H1 (cell line): ENCODE results near the gene FKBP1B. TPM values are rescaled to one million over a fixed set of nuclear protein-coding genes. Genes with fewer than 3 reads are reported as not detected.

Source experiments
- CTCF ChIA-PET: fragments of 300-600 bp; sonication (Branson Sonifier 250); formaldehyde crosslinking; loops from one replicate; lab custom pipeline; 2021; ENCODE audit not compliant: partially characterized antibody; lab: Charles Lee
- POLR2A ChIA-PET: fragments of 300-600 bp; sonication (Branson Sonifier 250); formaldehyde crosslinking; loops from one replicate; lab custom pipeline; 2021; ENCODE audit warnings: inconsistent platforms; ENCODE audit not compliant: partially characterized antibody; lab: Charles Lee
- DNase-seq, 2 experiments: peaks; one replicate each; pipeline versions ENCODE4 v3.0.0 to v3.0.0-alpha.2; 2010 to 2022; ENCODE audit warnings: low spot score in 2 of 2, low read depth in 1 of 2, mixed read lengths in 1 of 2
- FAIRE-seq: peaks from 2 replicates; lab custom pipeline; 2011; peaks lifted over from hg19 to GRCh38; lab: Jason Lieb, UNC
- H2AFZ ChIP-seq: 2 replicates; pipeline ENCODE4 v1.8.1; 2012; ENCODE audit warnings: low read length, inconsistent platforms
- H2AK5ac ChIP-seq: 2 replicates; pipeline ENCODE4 v1.6.1; 2013; ENCODE audit warnings: low read depth, low read length
- H2BK120ac ChIP-seq: replicated peaks from 2 replicates; pipeline ENCODE3; 2013; ENCODE audit warnings: low read depth, low read length, inconsistent platforms
- H2BK12ac ChIP-seq: 2 replicates; pipeline ENCODE4 v1.6.1; 2013; ENCODE audit warnings: low read depth, low read length
- H2BK15ac ChIP-seq: 2 replicates; pipeline ENCODE4 v1.6.1; 2013; ENCODE audit warnings: low read length
- H2BK20ac ChIP-seq: 2 replicates; pipeline ENCODE4 v1.6.1; 2013; ENCODE audit warnings: low read length
- H2BK5ac ChIP-seq: 2 replicates; pipeline ENCODE4 v1.6.1; 2013; ENCODE audit warnings: low read depth, low read length
- H3K14ac ChIP-seq: 2 replicates; pipeline ENCODE4 v1.6.1; 2013; ENCODE audit warnings: inconsistent platforms; ENCODE audit not compliant: insufficient read length
- H3K18ac ChIP-seq: 2 replicates; pipeline ENCODE4 v1.6.1; 2013; ENCODE audit warnings: low read length; ENCODE audit errors: extremely low read depth
- H3K23ac ChIP-seq: 2 replicates; pipeline ENCODE4 v1.6.1; 2013; ENCODE audit warnings: inconsistent platforms; ENCODE audit not compliant: insufficient read length
- H3K23me2 ChIP-seq: 2 replicates; pipeline ENCODE4 v1.6.1; 2013; ENCODE audit warnings: low read depth, low read length
- H3K27ac ChIP-seq: 2 replicates; pipeline ENCODE4 v1.6.1; 2011; ENCODE audit warnings: low read depth, low read length, inconsistent platforms
- H3K27me3 ChIP-seq, 4 experiments: replicated peaks in 1 of 4; 1 replicate in 1 of 4; 2 replicates in 3 of 4; pipeline versions ENCODE4 v1.6.1 to v1.8.1; 2011 to 2013; ENCODE audit warnings: low read length in 3 of 4, mild to moderate bottlenecking in 3 of 4, inconsistent platforms in 2 of 4, mixed read lengths in 2 of 4, moderate library complexity in 1 of 4; ENCODE audit not compliant: control insufficient read depth in 3 of 4, insufficient read depth in 3 of 4; ENCODE audit errors: extremely low read depth in 1 of 4
- H3K36me3 ChIP-seq, 4 experiments: 2 replicates each; pipeline versions ENCODE4 v1.6.1 to v1.8.1; 2011 to 2013; ENCODE audit warnings: mild to moderate bottlenecking in 4 of 4, low read length in 3 of 4, moderate library complexity in 2 of 4, control low read depth in 1 of 4, inconsistent platforms in 1 of 4; ENCODE audit not compliant: insufficient read depth in 4 of 4, control insufficient read depth in 2 of 4
- H3K4ac ChIP-seq: replicated peaks from 2 replicates; pipeline ENCODE3; 2013; ENCODE audit warnings: low read length, low read depth, mixed read lengths, inconsistent platforms; ENCODE audit not compliant: insufficient read length
- H3K4me1 ChIP-seq, 4 experiments: replicated peaks in 1 of 4; 1 replicate in 1 of 4; 2 replicates in 3 of 4; pipeline versions ENCODE4 v1.6.1 to v1.8.1; 2011 to 2013; ENCODE audit warnings: low read length in 3 of 4, inconsistent platforms in 2 of 4, mixed read lengths in 1 of 4; ENCODE audit not compliant: insufficient read depth in 4 of 4, control insufficient read depth in 3 of 4
- H3K4me2 ChIP-seq, 2 experiments: 2 replicates each; pipeline versions ENCODE4 v1.6.1 to v1.8.1; 2011 to 2013; ENCODE audit warnings: low read depth in 2 of 2, low read length in 2 of 2, control low read depth in 1 of 2, inconsistent platforms in 1 of 2, mild to moderate bottlenecking in 1 of 2; ENCODE audit not compliant: insufficient read depth in 1 of 2
- H3K4me3 ChIP-seq, 4 experiments: fragments of 200-600, 300-600 bp in 1 of 4; sonication (generic), shearing (Covaris generic), sonication (Bioruptor Twin) in 1 of 4; 2 replicates each; pipeline versions ENCODE4 v1.5.1 to v1.8.1; 2011 to 2016; ENCODE audit warnings: low read length in 4 of 4, low read depth in 3 of 4, control low read depth in 2 of 4, inconsistent platforms in 2 of 4, mild to moderate bottlenecking in 2 of 4, mixed read lengths in 1 of 4, moderate library complexity in 1 of 4; ENCODE audit not compliant: insufficient read depth in 2 of 4; ENCODE audit errors: extremely low read depth in 1 of 4
- H3K56ac ChIP-seq: replicated peaks from 2 replicates; pipeline ENCODE3; 2013; ENCODE audit warnings: low read depth, mild to moderate bottlenecking, mixed read lengths, low read length, inconsistent platforms; ENCODE audit not compliant: insufficient read length
- H3K79me1 ChIP-seq: 2 replicates; pipeline ENCODE4 v1.6.1; 2013; ENCODE audit warnings: low read depth, low read length, control low read depth
- H3K79me2 ChIP-seq, 2 experiments: 2 replicates each; pipeline versions ENCODE4 v1.6.1 to v1.8.1; 2012 to 2013; ENCODE audit warnings: low read length in 2 of 2, mild to moderate bottlenecking in 2 of 2, inconsistent platforms in 1 of 2; ENCODE audit not compliant: insufficient read depth in 2 of 2, control insufficient read depth in 1 of 2
- H3K9ac ChIP-seq, 4 experiments: replicated peaks in 1 of 4; 1 replicate in 1 of 4; 2 replicates in 3 of 4; pipeline versions ENCODE4 v1.6.1 to v1.8.1; 2011 to 2013; ENCODE audit warnings: low read depth in 3 of 4, low read length in 3 of 4, control low read depth in 2 of 4, mild to moderate bottlenecking in 2 of 4, moderate library complexity in 2 of 4, inconsistent platforms in 1 of 4; ENCODE audit errors: extremely low read depth in 1 of 4
- H3K9me3 ChIP-seq, 2 experiments: 2 replicates each; pipeline versions ENCODE4 v1.6.1 to v1.8.1; 2012 to 2013; ENCODE audit warnings: mild to moderate bottlenecking in 2 of 2, moderate library complexity in 2 of 2, control low read depth in 1 of 2, inconsistent platforms in 1 of 2, low read depth in 1 of 2, low read length in 1 of 2, mixed read lengths in 1 of 2; ENCODE audit not compliant: insufficient read depth in 2 of 2
- H4K20me1 ChIP-seq, 2 experiments: replicated peaks in 1 of 2; 2 replicates each; pipeline versions ENCODE3 to v1.8.1; 2011 to 2013; ENCODE audit warnings: inconsistent platforms in 2 of 2, low read length in 2 of 2, mild to moderate bottlenecking in 1 of 2; ENCODE audit not compliant: insufficient read depth in 2 of 2, control insufficient read depth in 1 of 2
- H4K5ac ChIP-seq: 2 replicates; pipeline ENCODE4 v1.6.1; 2013; ENCODE audit warnings: low read length, low read depth, mixed read lengths, inconsistent platforms; ENCODE audit not compliant: insufficient read length
- H4K8ac ChIP-seq: 2 replicates; pipeline ENCODE4 v1.8.0; 2013; ENCODE audit warnings: mild to moderate bottlenecking, moderate library complexity, low read length, inconsistent platforms; ENCODE audit not compliant: insufficient read depth; ENCODE audit errors: extremely low read depth
- H4K91ac ChIP-seq: replicated peaks from 2 replicates; pipeline ENCODE3; 2013; ENCODE audit warnings: low read length, mixed read lengths, inconsistent platforms; ENCODE audit not compliant: insufficient read length
- BCL11A ChIP-seq, 2 experiments: IDR thresholded peaks; one replicate each; pipeline ENCODE4 v1.6.1; 2011; ENCODE audit warnings: low read depth in 2 of 2, low read length in 2 of 2, mild to moderate bottlenecking in 2 of 2
- GTF2F1 ChIP-seq: IDR thresholded peaks from 2 replicates; pipeline ENCODE4 v1.6.1; 2012; ENCODE audit warnings: low read depth, low read length, improper control_type of control experiment, borderline replicate concordance
- RFX5 ChIP-seq: IDR thresholded peaks from 2 replicates; pipeline ENCODE4 v1.6.1; 2011; ENCODE audit warnings: low read depth, low read length, improper control_type of control experiment, borderline replicate concordance
- SP1 ChIP-seq: IDR thresholded peaks from 2 replicates; pipeline ENCODE4 v1.6.1; 2011; ENCODE audit warnings: low read depth, low read length
- SP2 ChIP-seq: IDR thresholded peaks from 2 replicates; pipeline ENCODE4 v1.6.1; 2012; ENCODE audit warnings: mild to moderate bottlenecking, low read length, inconsistent platforms
- WGBS, 2 experiments: shearing (Covaris generic) in 1 of 2; methylation state at CpG; one replicate each; pipeline versions ENCODE4 v1.1.6 to v1.1.7; 2013 to 2015; ENCODE audit warnings: low lambda C conversion rate in 2 of 2, mixed read lengths in 2 of 2, inconsistent platforms in 1 of 2, low coverage in 1 of 2, missing lambda C conversion rate in 1 of 2; ENCODE audit not compliant: insufficient replicate concordance in 2 of 2, insufficient coverage in 1 of 2, insufficient read length in 1 of 2; ENCODE audit errors: extremely low coverage in 1 of 2, missing lambda C conversion rate in 1 of 2; 5-methylcytosine and 5-hydroxymethylcytosine counted together
- polyA plus RNA-seq, 7 experiments: library from polyadenylated mRNA; depleted of rRNA in 3 of 7; stranded (reverse) in 5 of 7; unstranded in 2 of 7; fragments of >200 nt in 5 of 7; fragments of 200-250 nt in 2 of 7; gene quantifications; 1 replicate in 5 of 7; 2 replicates in 1 of 7; 4 replicates in 1 of 7; pipeline versions ENCODE4 v1.2.1 to v1.2.3, GENCODE V29; 2011 to 2013; ENCODE audit warnings: missing spikeins in 2 of 7, mixed read lengths in 2 of 7
- total RNA-seq: library from RNA; stranded (reverse); fragmentation: NEBNext Ultra II Directional; extraction: Animal tissue kit (Norgen Biotek cat#: 25700); gene quantifications from 2 replicates; pipeline ENCODE4 v1.2.1, GENCODE V29; 2021

The FKBP1B gene
- total and polyA plus RNA-seq, 2 of the 8 experiments (the other 6 are each of a cell fraction or from before 2014, with no cell fraction given) = 50.8 to 151 TPM

GRCh38 chr2:24019729-24020128 is 29.8 kb upstream of the FKBP1B start:
- H2BK5ac ChIP-seq = no peak overlapping the region
- no peak overlapping the region for H3K14ac ChIP-seq
- no peak overlapping the region for H3K4me3 ChIP-seq
- no peak for FAIRE-seq
- no peak for DNase-seq
- peak overlapping the region; percentile 16; the same call in 1 of the 2 replicates for H2BK15ac ChIP-seq
- H3K4me2 ChIP-seq = no peak overlapping the region
- H4K5ac ChIP-seq = no peak overlapping the region
- H3K36me3 ChIP-seq = peaks cover 0 to 9% (median under 1%) of the 10 kb centered on the region in 4 experiments; a peak in 3 of 8 replicates
- no peak overlapping the region for H3K4ac ChIP-seq
- peaks cover 3% of the 10 kb centered on the region; the same call in 1 of the 2 replicates for H3K79me1 ChIP-seq
- ChIA-PET CTCF (interaction anchor here (0.7 to 2.9 kb wide), 6 partner anchors 13 to 103 kb away, joined by 3 to 16 read pairs (median 6); partner anchors contain the start of gene TP53I3), POLR2A (interaction anchor here (2.0 kb wide), 2 partner anchors 10 to 13 kb away, joined by 4 to 5 read pairs; partner anchors contain the start of gene MFSD2B)
- H3K56ac ChIP-seq = no peak overlapping the region
- no peak overlapping the region for H2AK5ac ChIP-seq
- H3K23me2 ChIP-seq = no peaks in the 10 kb centered on the region
- 0 out of 2 replicates have a peak overlapping the region, but pooled peaks have one; percentile 45 for H4K8ac ChIP-seq
- no peak overlapping the region for H3K18ac ChIP-seq
- H3K4me1 ChIP-seq = peaks cover 3 to 32% (median 10%) of the 10 kb centered on the region in 4 experiments
- no peaks in the 10 kb centered on the region for H3K9me3 ChIP-seq
- H3K27me3 ChIP-seq = no peaks in the 10 kb centered on the region
- H3K79me2 ChIP-seq = no peaks in the 10 kb centered on the region
- H4K91ac ChIP-seq = no peak overlapping the region
- no peak for TF ChIP-seq RFX5
- TF ChIP-seq GTF2F1 = no peak
- no peak for TF ChIP-seq SP1
- no peak for TF ChIP-seq SP2
- no peak for TF ChIP-seq BCL11A (IDR thresholded peaks at IDR 0.05; ENCODE audit: low read depth in 2 of 2, low read length in 2 of 2)
- H2AFZ ChIP-seq = no peak overlapping the region
- WGBS, 2 experiments = 87% methylated on average over 5 of the region's 5 CpGs; no CpG with 5 or more reads in 1 of the 2 experiments
- H2BK12ac ChIP-seq = peak overlapping the region; percentile 27; the same call in 1 of the 2 replicates
- H3K27ac ChIP-seq = no peak overlapping the region
- no peak overlapping the region for H2BK20ac ChIP-seq
- no peaks in the 10 kb centered on the region for H4K20me1 ChIP-seq
- no peak overlapping the region for H3K23ac ChIP-seq
- H3K9ac ChIP-seq = no peak overlapping the region
- no peak overlapping the region for H2BK120ac ChIP-seq
